ENCODE results near the gene LAMB3.

The LAMB3 gene

DNA sequence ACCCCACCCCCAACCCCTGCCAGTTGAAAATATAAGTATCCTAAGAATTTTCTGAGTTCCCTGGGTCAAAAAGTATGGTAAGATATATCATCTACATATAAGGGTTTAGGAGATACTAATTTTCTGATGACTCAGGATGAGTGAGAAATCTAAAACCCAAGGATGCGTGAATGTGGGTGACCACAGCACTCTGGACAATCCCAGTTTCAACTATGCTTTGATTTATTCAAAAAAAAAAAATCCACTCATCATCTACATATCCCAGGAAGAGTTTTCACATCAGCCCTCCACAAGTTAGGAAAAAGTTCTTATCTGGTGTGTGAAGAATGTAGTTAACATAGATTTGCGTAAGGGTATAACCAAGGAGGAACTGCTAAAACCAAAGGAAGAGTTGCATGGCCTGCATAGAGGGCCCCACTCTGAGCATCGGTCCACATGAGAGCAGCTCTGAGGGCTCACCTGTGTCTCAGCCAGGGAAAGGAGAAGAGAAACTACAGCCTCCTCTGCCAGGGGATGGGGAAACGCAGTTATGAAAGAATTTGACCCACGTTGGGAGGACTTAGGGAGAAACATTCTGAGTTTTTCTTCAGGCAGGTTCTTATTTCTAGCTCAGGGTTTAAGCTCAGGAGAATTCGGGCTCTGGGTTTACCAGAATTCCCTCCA lies 18.8 kb downstream of the LAMB3 start:
- no peak for DNase-seq (ENCODE audit: low read depth in 3 of 3)

- no peak for DNase-seq (ENCODE audit: low read depth in 3 of 3)
These were observed 21.6 kb downstream of the LAMB3 start for GRCh38 chr1:209630383-209631225.

DNA sequence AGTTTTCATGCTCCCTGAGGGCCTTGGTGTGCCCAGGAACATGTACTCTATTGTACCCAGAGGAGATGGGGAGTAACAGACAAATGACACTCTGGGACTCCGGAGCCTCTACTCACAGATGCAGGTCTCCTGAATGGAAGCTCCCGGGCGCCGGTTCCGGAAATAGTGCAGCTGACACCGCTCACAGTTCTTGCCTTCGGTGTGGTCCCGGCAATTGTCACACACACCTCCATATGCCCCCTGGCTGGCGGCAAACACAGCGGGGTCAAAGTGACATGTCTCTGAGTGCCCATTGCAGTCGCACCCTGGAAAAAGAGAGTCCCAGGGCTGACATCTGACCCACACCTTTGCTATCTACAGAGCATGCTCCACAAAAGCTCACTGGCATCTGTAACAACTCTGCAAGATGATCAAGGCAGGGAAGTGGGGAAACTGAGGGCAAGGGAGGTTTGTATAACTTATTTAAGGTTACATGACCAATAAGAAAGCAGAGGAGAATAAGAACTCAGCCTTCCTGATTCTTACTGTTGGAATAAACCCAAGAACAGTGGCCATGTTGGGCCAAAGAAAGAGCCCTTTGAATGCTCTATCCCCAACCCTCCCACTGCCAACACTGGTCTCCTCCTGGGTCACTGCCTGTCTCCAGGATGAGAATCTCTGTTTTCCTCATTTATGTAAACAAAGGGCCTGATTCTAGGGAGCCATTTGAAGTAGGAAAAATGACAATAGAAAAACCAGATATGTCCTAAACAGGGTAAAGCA lies 22.4 kb downstream of the LAMB3 start:
- DNase-seq (ENCODE audit: low read depth in 3 of 3), result no peak

DNA sequence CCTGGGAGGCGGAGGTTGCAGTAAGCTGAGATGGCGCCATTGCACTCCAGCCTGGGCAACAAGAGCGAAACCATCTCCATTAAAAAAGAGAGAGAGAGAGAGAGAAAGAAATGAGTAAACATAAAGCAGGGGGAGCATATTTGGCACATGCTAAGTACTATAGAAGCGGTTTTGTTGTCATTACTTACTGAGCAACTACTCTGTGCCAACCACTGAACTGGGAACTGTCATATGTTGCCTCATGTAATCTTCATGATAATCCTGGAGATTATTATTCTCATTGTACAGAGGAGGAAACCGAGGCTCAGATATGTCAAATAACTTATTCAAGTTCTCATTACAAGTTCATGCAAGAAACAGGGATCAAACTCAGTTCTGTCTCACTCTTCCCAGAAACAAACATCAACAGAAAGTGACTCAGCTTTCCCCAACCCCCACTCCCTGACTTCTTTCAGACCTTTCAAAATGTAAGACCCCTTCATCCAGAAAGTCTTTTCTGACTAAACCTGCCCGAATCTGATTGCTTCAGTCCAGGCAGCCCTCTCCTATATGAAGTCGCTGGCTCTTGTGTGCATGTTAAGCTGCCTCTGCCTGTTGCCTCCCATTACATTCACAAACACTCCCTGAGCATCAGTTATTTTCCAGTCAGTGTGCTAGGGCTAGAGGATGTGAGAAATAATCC lies 23.5 kb downstream of the LAMB3 start:
- DNase-seq (ENCODE audit: low read depth in 3 of 3), result no peak

GRCh38 chr1:209627732-209628196 lies 24.5 kb downstream of the LAMB3 start:
- peak; percentile 53 to 73 (median 60) for DNase-seq (ENCODE audit: low read depth in 3 of 3)

GRCh38 chr1:209627027-209627731 lies 25.0 kb downstream of the LAMB3 start:
- no peak for DNase-seq (ENCODE audit: low read depth in 3 of 3)

DNA sequence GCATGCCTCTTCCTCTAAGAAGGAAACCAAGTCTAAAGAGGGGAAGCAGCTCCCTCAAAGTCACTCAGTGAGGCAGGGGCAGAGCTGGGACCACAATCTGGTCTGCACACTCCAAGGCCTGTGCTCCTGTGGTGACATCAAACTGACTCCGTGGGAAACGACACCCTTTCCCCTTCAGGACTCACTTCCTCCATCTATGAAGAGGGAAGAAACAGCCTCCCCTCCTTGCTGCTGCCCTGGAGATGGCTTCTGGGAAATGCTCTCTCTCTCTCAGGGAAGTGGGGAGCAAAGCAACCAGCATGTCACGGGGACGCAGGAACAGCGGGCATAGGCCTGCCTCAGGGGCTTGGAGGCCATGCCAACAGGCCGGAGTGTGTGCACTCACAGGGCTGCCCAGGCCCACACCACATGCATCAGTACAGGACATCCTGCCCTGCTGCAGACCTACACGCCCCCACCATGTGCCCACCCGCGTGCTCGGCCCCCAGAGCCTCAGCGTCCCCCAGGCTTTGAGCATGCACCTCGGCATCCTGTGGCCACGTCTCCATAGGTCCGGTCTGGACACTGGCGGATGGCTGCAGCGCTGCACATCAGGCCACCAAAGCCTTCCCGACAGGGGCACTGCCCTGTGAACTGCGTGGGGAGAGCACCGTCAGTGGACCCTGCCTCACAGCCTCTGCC lies 25.7 kb downstream of the LAMB3 start:
- DNase-seq (ENCODE audit: low read depth in 3 of 3), result no peak

GRCh38 chr1:209625791-209626285 lies 26.4 kb downstream of the LAMB3 start:
- no peak for DNase-seq (ENCODE audit: low read depth in 3 of 3)

- no peak for DNase-seq (ENCODE audit: low read depth in 3 of 3)
These were observed 27.4 kb downstream of the LAMB3 start for GRCh38 chr1:209624558-209625549.

DNA sequence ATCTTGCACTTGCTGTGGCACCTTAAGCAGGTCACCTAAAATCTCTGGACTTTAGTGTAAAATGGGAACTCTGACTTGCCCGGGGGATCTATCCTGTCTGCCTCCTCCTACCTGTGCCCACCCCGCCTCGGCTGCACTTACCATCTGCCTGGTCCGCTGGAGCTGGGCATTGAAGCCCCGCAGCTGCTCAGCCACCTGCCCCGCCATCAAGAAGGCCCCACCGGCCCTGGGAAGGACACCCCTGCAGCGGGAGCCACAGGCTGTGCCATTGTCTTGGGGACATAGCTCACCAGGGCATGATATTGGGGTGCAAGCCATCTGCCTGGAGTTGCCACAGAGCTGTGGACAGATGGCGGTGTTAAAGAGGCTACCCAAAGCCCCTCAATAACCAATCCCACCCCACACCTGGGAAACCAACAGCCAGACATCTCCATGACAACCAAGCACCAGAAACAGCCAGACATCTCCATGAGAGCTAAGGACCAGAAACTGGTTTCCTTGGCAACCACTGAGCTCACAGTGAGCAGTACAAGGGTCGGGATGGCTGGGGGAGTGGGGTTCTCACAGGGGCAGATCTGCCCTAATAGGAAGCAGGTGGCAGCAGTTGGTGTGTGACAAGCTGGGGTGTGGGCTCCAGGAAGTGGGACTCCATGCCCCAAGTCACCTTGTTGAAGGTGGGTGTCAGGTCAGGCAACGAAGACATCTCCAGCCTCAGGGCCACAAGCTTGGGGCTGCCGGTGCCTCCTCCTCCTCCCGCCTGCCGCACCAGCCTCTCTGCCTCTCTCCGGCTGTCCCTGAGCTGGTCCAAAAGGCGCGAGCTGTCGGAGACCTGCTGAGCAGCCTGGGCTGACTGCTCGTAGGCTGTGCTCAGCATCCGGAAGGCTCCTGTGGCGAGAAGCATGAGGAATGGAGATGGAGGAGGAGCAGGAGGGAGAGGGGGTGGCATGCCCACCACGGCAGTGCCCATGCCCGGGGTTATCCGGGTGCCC lies 29.1 kb downstream of the LAMB3 start:
- DNase-seq (ENCODE audit: low read depth in 3 of 3), result no peak

- no peak for DNase-seq (ENCODE audit: low read depth in 3 of 3)
These were observed 30.2 kb downstream of the LAMB3 start for GRCh38 chr1:209621741-209622655.

DNA sequence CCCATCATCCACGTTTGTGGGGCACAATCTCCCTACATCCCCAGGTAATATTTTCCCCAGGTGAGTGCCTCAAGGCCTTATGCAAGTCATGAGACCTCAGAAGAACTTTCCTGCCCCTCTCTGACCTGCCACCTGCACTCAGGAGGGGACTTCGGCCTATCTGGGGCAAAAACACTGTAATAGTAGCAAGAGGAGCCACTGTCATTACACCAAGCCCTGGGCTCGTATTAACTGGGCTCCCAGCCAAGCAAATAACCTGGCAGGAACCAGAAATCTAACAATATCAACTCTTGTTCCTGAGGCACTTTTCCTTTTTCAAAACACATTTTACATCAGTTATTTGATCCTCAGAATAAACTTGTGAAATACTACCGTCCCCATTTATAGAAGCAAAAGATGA lies 30.9 kb downstream of the LAMB3 start:
- no peak for DNase-seq (ENCODE audit: low read depth in 3 of 3)

DNA sequence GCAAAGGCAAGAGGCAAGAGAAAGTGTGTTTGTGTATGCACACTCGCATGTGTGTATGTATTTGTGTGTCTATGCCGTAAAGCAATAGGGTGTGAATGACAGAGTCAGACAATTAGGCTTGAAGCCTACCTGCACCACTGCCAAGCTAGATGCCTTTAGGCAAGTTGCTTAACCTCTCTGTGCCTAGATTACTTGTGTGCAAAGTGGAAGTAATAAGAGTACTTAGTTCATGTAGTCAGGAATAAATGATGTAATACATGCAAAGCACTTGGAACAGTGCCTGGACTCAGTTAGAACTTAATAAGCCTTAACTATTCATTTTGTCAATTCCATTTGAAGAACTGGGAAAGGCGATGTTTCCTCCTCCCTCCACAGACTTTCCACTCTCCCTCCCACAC lies 31.7 kb downstream of the LAMB3 start:
- no peak for DNase-seq (ENCODE audit: low read depth in 3 of 3)

- no peak for DNase-seq (ENCODE audit: low read depth in 3 of 3)
These were observed 32.3 kb downstream of the LAMB3 start for GRCh38 chr1:209619696-209620486.

DNA sequence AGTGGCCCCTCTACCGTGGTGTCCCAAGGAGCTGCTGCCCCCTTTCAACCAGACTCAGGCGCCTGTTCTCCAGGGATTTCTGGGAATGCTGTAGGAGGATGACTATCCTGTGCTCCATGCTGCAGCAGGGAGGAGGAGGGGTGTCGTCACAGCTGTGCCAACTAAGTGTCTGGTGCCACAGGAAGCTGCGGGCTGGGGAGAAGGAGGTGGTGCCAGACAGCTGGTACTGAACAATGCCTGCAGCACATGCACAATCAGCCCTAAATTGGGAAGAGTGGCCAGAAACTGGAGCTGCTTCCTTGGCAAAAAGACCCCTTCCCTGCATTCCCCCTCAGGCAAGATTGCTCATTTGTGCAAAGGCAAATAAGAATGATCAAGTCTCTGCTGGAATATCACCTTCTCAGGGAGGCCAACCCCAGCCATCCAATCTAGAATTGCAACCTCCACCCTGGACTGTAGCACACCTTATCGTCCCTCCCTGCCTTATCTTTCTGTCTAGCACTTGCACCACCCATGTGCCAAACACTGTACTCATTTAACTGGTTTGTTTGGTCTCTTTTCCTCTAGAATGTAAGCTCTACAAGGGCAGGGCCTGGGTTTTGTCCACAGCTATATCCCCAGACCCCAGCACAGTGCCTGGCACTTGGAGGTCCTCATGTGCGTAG lies 33.3 kb downstream of the LAMB3 start:
- no peak for DNase-seq (ENCODE audit: low read depth in 3 of 3)

All from stimulated activated CD4-positive, alpha-beta T cell treated with anti-CD3 and anti-CD28 coated beads, TNF-alpha, amount 100 ng/mL, for 4 hours (primary cell).